Endothelial cell of hepatic sinusoid (primary cell): ENCODE results near the gene COQ8A.
"Not testable (repeated sequence)": the region's sequence is repeated elsewhere in the genome, so short reads cannot be mapped to it uniquely, and the experiment has no call there.

Source experiments
- in situ Hi-C: cut with HindIII; loops from 2 replicates; pipeline ENCODE4 v1.10.0; 2017; ENCODE audit warnings: low sequenced_read_pairs

COQ8A gene

DNA sequence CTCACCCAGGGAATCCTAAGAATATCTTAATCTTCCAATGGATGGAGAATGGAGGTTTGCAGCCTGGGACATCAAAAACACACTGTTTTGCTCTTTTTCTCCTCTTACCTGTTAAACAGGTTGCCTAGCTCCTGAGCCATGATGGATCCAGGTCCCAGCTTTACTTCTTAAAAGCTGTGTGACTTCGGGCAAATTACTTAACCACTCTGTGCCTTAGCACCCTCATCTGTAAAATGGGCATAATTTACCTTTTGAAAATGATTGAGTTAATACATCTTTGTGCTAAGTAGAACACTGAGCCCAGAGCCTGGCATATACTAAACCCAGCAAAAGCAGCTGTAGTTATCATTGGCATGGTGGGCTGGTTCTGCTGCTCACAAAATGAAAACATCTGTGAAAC, 10.2 kb downstream of the COQ8A start:
- in situ Hi-C loops: no loop called here

DNA sequence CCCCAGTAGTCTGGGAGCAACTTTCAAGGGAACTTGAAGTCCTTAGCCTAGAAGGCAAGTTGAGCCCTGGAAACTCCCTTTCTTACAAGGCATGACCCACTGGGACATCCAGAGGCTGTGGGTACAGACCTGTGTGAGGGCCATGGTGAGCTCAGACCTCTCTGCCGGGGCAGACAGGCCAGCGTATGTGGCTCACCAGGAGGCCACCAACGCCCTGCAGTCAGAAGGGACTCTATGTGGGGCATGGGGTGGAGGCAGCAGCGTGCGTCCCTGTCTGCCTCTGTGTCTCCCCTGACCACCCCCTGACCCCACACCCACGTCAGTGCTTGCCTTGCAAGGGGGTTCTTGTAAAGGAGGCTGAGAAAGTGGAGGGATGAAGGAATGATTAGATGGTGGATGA, 10.8 kb downstream of the COQ8A start:
- in situ Hi-C loops: no loop called here

DNA sequence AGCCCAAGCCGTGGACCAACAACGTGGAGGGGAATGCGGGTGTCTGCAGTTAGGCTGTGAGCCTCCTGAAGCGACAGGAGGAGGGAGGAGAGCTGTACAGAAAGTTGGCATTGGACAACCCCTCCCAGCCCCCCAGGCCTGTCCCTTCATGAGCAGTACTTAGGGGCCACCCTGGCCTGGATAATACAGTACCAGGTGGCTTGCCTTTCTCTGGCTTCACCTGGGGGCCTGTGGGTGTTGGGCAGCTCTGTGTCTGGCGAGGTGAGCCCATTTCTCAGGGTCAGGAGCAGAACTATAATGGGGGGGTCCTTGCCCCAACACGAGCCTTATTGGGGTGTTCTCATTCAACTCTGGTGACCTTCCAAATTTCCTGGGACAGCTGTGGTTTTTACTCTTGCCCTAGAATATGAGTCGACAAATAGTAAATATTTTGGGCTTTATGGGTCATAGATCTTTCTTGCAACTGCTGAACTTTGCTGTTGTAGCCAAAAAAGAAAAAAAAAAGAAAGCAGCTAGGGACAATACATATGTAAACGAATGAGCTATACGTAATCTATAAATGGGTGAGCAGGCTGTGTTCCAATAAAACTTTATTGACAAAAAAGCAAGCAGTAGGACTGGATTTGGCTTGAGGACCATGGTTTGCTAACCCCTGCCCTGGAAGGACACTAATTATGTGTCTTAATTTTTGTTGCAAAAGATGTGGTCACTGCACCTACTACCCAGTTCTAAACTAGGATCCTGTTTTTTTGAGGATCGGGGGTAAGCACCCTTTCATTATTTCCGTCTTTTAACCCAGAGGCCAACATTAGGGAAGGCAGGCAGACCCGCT, 11.4 kb downstream of the COQ8A start:
- in situ Hi-C loops: no loop called here

DNA sequence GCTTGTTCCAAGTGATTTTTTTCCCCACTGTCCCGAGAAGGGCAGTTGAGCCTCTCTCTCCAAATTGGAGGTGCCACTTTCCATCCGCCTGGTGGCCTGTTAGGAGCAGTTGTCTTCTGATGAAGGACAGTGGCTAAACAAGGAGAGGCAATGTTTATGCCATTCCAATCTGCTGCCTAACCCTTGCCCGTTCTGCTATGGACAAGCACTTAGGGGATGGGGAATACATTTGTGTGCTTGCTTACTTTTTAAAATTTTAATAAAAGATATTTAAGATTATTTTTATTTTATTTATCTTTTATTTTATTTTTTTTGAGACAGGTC, 12.0 kb downstream of the COQ8A start:
- in situ Hi-C loops: no loop called here

DNA sequence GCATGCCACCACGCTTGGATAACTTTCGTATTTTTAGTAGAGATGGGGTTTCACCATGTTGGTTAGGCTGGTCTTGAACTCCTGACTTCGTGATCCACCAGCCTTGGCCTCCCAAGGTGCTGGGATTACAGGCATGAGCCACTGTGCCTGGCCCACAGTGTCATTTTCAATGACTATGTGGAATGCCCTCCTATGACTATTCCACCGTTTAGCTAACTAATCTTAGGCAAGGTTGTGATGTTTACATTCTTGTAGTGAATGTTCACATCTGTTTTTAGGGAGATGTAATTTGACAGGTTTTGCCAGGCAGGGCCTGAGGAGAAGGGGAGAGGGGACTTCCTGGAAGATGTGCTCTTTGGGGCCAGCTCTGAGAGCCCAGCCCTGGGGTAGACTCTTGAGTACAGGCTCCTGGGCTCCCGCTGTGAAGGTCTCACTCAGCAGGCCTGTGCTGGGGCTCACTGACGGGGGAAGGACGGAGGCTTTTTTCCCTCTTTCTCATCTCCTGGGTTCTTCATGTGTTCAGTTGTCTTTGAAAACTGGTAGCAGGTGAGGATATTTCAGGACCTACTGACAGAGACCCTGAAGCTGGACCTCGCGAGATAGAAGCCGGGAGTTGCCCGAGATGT, 13.2 kb downstream of the COQ8A start:
- in situ Hi-C loops: no loop called here

DNA sequence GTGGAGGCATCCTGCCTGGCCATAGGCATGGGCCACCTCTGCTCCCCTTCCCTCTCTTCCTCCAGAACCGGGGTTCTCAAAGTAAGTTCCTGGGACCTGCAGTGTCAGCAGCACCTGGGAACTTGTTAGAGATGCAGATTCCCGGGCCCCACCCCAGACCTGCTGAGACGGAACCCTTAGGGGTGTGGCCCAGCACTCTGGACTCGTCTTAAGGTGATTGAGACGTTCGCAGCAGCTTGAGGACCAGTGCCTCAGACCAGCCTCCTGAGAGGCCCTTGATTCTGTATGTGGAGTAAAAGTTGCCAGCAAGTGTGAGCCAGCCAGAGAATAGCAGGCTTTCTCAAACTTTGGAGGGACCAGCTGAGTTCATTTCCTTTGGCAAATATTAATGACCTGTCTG, 14.2 kb downstream of the COQ8A start:
- in situ Hi-C loops: no loop called here

DNA sequence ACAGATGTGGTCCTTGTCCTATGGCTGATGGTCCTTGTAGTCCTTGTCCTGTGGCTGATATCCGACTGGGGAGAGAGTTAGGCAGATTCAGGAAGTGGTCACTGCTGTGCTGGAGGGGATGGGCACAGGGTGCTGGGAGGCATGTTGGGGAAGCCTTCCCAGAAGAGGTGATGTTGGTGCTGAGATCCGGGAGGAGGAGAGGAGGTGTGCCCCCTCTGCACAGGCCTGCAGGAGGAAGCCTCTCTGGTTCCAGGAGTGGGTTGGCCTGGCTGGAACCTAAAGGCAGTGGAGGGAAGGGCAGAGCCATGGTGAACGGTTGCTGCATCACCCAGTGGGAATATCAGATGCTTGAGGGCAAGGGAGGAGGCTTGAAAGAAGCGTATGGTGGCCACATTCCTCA, 14.7 kb downstream of the COQ8A start:
- in situ Hi-C loops: no loop called here

DNA sequence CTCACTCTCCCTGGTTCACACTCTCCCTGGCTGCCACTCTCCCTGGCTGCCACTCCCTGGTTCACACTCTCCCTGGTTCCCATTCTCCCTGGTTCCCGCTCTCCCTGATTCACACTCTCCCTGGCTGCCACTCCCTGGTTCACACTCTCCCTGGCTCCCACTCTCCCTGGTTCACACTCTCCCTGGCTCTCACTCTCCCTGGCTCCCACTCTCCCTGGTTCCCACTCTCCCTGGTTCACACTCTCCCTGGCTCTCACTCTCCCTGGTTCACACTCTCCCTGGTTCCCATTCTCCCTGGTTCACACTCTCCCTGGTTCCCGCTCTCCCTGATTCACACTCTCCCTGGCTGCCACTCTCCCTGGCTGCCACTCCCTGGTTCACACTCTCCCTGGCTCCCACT, 15.8 kb downstream of the COQ8A start:
- in situ Hi-C loops: not testable (repeated sequence)

DNA sequence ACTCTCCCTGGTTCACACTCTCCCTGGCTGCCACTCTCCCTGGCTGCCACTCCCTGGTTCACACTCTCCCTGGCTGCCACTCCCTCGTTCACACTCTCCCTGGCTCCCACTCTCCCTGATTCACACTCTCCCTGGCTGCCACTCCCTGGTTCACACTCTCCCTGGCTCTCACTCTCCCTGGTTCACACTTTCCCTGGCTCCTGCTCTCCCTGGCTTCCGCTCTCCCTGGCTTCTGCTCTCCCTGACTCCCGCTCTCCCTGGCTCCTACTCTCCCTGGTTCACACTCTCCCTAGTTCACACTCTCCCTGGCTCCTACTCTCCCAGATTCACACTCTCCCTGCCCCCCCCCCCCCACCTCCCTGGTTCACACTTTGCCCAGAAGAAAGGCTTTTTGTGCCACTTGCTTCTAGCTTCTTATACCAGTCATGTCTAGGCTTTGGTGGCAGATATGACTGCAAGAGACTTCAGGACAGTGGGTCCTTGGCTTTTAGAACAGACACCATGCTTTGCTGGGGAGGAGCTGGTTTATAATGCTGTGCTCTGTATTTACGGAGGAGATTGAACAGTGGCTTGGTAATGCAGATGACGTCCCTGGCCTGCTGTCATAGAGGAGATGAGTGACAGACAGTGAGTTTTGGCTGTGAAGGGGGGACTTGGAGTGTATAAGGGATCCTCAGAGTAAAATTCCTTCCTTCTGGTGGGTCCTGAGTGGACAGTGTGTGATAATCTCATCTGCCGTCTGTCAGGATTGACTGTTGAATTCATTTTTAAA, 17.0 kb downstream of the COQ8A start:
- in situ Hi-C loops: no loop called here

DNA sequence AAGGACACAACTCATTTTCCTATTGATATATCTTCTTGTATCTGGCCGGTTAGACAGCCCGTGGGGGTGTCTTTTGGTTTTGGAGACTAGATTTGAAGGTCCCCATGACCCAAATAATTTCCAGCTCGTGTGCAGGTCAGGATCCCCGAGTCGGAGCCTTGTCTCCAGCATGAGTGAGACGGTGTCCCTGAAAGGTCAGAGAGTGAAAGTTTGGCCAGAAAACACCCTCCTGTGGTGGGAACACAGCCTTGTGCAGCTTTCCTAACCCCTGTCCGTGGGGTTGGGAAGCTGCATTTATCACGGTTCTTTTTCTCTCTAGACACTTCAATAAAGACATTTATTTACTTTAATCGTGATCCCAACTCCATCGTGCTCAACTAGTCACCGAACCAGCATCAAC, 17.6 kb downstream of the COQ8A start:
- in situ Hi-C loops: no loop called here

DNA sequence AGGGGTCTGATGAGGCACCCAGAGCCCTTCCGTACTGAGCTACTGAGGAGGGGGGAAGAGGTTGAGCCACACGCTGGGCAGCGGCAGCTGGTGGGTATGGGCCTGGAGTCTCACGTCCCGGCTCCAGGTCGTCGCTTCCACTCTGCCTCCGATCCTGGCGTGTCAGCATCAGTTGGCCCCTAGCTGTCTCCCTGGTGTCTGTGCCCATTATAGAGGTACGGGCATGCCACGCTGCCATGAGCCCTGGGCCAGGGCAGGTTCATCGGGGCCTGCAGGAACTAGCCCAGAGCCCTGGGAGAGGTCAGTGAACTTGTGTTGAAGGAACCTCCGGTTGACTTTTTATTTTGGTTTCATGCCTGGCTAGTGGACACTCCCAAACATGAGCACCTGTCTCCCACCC, 18.2 kb downstream of the COQ8A start:
- in situ Hi-C loops: no loop called here

DNA sequence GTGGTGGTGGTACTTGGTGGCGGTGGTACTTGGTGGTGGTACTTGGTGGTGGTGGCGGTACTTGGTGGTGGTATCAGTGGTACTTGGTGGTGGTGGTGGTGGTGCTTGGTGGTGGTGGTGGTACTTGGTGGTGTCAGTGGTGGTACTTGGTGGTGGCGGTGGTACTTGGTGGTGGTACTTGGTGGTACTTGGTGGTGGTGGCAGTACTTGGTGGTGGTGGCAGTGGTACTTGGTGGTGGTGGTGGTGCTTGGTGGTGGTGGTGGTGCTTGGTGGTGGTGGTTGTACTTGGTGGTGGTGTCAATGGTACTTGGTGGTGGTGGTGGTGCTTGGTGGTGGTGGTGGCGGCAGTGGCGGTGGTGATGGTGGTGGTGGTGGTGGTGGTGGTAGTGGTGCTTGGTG, 20.2 kb downstream of the COQ8A start:
- in situ Hi-C loops: no loop called here

DNA sequence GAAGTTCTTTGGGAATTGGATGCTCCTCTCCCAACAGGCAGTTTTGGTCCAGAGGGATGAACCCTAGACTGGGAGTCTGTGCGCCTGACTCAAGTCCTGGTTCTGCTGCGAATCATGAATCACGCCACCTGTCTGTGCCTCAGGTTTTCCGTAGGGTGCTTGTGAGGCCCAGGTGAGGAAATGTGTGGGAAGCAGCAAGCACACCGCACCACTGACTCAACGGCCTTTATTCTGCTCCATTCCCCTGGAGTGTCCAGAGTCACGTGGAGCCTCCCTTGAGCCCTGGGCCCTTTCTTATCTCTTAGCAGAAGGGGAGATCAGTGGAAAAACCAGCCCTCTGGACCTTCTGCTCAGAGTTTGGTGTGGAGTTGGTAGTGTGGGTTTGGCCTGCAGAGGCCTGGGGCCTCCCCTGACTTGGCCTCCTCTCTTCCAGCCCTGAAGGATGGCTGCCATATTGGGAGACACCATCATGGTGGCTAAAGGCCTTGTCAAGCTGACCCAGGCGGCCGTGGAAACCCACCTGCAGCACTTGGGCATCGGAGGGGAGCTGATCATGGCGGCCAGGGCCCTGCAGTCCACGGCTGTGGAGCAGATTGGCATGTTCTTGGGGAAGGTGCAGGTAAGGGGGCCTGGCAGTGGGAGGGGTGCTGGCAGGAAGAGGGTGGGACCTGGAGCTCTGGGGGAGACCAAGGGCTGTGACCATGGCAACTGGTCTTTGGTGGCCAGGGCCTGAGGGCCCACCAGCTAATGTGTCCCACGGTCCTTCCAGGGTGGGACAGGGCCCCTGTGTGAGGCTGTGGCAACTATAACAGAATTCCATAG, 21.1 kb downstream of the COQ8A start:
- in situ Hi-C loops: no loop called here

DNA sequence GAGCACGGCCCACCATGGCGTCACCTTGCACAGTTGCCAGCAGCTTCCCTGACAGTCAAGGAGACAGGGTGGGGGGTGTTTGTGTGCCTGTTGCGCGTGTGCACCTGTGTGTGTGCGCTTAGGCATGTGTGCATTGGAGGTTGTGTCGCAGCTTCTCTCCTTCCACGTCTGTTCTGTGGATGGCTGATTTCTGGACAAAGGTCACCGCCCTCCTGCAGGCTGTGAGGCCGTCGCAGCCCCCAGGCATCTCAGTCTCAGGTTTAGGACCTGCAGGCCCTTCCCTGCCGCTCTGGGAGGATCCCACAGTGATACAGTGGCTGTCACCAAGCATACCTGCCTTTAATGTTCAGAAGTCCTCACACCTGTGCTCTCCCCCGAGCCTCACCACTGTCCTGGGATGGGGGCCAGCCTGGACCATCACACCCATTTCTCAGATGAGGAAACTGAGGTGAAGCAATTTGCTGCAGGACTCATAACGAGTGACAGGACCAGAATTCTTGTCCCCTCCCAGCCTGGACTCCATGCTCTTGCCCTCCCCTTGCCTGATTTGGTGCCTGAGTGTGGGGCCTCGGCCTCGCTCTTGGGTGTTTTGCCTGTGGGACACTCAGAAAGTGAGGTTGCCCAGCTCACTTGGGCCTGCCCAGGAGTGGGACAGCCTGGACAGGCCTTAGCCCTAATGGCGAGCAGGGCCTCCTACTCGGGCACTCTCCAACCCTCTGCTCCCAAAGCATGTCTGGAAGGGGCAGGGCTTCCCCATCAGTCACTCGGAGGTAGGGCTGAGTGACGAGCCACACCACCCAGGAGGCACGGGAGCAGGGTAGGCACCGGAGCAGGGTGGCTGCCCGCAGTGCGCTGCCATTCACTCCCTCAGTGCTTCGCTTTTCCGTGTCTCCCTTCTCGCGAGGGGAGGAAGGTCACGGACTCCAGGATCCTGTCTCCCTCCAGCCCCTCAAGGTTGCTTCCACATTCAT, 22.6 kb downstream of the COQ8A start:
- in situ Hi-C loops: no loop called here

DNA sequence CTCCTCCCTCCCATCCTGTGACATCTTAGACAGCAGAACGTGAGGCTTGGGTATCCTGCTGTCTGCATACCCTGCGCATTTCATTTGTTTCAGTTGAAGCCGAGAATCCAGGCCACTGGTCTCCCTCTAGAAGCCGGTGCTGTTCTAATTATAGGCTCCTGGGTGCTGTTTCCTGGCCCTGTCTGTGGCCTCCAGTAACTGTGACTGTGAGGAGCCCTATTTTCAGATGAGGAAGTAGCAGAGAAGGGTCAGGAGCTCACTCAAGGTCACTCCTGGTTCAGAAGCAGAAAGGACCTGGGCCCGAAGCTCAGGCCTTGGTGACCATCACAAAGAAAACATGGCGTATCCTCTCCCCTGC, 24.0 kb downstream of the COQ8A start:
- in situ Hi-C loops: no loop called here

DNA sequence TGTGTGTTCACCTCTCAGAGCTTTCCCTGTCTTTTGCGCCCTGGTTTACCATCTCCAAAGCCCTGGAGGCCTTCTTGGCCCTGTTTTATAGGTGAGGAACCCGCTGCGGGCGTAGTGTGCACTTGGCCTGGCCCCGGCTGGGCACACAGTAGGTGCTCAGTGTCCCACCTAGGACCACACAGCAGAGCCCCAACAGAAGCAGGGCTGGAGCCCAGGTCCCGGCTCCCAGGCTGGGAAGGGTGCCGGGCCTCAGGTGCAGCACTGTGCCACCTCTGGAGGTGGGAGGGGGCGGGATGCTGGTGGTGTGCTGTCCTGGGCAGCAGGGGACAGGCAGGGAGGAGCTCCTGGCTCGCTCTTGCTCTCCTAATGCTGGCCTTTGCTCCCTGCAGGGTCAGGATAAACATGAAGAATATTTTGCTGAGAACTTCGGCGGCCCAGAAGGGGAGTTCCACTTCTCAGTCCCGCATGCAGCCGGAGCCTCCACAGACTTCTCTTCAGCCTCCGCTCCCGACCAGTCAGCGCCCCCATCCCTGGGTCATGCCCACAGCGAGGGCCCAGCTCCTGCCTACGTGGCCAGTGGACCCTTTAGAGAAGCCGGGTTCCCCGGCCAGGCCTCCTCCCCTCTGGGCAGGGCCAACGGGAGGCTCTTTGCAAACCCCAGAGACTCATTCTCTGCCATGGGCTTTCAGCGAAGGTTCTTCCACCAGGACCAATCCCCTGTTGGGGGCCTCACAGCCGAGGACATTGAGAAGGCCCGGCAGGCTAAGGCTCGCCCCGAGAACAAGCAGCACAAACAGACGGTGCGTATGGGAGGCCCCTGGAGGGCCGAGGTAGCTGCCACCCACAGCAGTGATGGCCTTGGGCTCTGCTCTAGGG, 24.8 kb downstream of the COQ8A start:
- in situ Hi-C loops: no loop called here

DNA sequence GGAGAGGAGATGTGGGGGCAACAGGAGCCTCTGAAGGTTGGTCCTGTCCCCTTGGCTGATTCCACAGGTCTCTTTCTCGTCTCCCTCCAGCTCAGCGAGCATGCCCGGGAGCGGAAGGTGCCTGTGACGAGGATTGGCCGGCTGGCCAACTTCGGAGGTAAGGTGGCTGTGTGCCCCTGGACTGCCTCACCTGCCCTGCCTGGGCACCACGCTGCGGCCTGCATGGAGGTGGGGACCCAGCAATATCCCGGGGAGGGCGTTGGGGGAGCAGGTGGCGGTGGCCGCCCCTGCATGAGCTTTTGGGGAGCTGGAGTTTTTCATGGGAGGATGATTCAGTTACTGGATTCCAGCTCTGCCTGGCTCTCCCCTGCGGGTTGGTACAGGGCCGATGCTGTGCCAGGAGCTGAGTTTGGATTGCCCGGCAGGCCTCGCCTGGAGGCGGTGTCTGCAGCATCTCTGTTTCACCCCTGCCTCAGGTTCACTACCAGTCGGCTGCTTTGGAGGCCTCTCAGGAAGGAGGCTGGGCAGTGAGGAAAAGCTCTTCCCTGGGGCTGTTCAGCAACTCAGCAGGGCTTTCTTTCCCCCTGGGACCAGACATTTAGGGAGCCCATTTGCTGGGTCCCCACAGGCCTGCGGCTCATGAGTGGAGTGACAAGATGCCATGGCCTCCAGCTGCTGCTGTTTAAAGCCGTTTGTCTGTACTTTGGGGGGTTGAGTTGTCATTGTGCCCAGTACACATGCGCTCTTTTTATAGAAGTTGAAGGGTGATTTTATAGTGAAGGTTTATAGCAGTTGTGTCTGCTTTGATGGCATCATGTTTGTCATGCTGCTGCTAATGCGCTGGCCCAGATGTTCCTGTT, 25.7 kb downstream of the COQ8A start:
- in situ Hi-C loops: no loop called here

DNA sequence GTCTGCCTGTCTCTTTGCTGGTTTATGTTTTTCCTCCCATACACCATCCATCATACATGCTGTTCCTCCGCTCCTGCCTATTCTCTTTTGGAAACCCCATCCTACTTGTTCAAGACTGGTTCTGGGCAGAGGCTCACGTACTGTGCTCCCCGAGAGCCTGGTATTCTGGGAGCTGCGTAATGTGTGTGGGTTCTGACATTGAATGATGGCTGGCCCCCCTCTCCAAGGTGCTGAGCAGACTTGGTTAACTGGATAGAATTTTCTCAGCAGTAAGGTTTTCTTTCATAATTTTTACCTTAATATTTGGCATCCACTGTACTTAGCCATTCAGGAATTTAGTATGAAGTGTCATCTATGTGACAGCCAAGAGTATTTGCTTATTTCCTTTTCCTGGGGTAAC, 26.6 kb downstream of the COQ8A start:
- in situ Hi-C loops: no loop called here
